Tibial nerve (tissue), 4 donors: ENCODE measurements around the gene RBKS.

Experiments
- CTCF ChIP-seq, 5 experiments: fragments of 200-600 bp in 3 of 5; fragments of 450-650 bp in 2 of 5; sonication (generic) in 3 of 5; IDR thresholded peaks; one replicate each; pipeline ENCODE4 v1.5.1; 2016 to 2019; ENCODE audit warnings: antibody characterized with exemption in 5 of 5, mild to moderate bottlenecking in 3 of 5, moderate library complexity in 2 of 5
- EP300 ChIP-seq, 2 donors: sonication (generic); formaldehyde crosslinking; IDR thresholded peaks; one replicate each; pipeline ENCODE4 v1.6.1; 2017; ENCODE audit warnings: antibody characterized with exemption in 2 of 2, mild to moderate bottlenecking in 1 of 2

GRCh38 chr2:27795093-27795834 is 94.9 kb downstream of the RBKS start:
- TF ChIP-seq CTCF (IDR thresholded peaks at IDR 0.05) (no peak), EP300 (IDR thresholded peaks at IDR 0.05) (no peak)
